Measurements from ENCODE around the gene CBX6. TPM values are rescaled to one million over a fixed set of nuclear protein-coding genes. Genes with fewer than 3 reads are reported as not detected.

The CBX6 gene
- total and polyA plus RNA-seq, 9 of the 15 experiments (the other 6 are each of a cell fraction or from before 2014, with no cell fraction given) = 0.75 to 31.6 (median 8.0) TPM

GRCh38 chr22:38872172-38872830 lies at the start of gene CBX6 (continued):
- peak; percentile 50; the same call in 1 of the 2 replicates for TF ChIP-seq PHF8 (IDR thresholded peaks at IDR 0.05; ENCODE audit: borderline replicate concordance, low read length)
- TF ChIP-seq ZNF354B (CRISPR knock-in tag; IDR thresholded peaks at IDR 0.05) = no peak
- TF ChIP-seq LCOR (CRISPR knock-in tag; IDR thresholded peaks at IDR 0.05) = no peak
- TF ChIP-seq SMAD4 (CRISPR knock-in tag; conservative IDR thresholded peaks at IDR 0.05) = 0 out of 2 replicates have a peak, but pooled peaks have one; percentile 17
- no peak for TF ChIP-seq NFATC3 (IDR thresholded peaks at IDR 0.05)
- TF ChIP-seq MYNN (IDR thresholded peaks at IDR 0.05) = no peak
- no peak for TF ChIP-seq MYNN (CRISPR knock-in tag; IDR thresholded peaks at IDR 0.05)
- TF ChIP-seq TARDBP (IDR thresholded peaks at IDR 0.05) = no peak
- TF ChIP-seq MGA (IDR thresholded peaks at IDR 0.05) = no peak
- TF ChIP-seq MITF (IDR thresholded peaks at IDR 0.05) = no peak; the same call in 1 of the 2 replicates
- no peak for TF ChIP-seq SP2 (IDR thresholded peaks at IDR 0.05; ENCODE audit: extremely low read depth, low read depth, low read length, poor library complexity, severe bottlenecking)
- TF ChIP-seq SMAD1 (IDR thresholded peaks at IDR 0.05; ENCODE audit: low read depth, low read length, partially characterized antibody) = no peak
- TF ChIP-seq STAT6 (CRISPR knock-in tag; IDR thresholded peaks at IDR 0.05) = no peak
- TF ChIP-seq LARP7 (IDR thresholded peaks at IDR 0.05) = no peak

Data from K562 (cell line).